Retina (tissue), 1 donor: ENCODE results near the gene CASP2.
"Not testable (repeated sequence)": the region's sequence is repeated elsewhere in the genome, so short reads cannot be mapped to it uniquely, and the experiment has no call there.

Experiments
- DNase-seq: peaks from one replicate; pipeline ENCODE4 v3.0.0-alpha.2; 2016

Gene CASP2

DNA sequence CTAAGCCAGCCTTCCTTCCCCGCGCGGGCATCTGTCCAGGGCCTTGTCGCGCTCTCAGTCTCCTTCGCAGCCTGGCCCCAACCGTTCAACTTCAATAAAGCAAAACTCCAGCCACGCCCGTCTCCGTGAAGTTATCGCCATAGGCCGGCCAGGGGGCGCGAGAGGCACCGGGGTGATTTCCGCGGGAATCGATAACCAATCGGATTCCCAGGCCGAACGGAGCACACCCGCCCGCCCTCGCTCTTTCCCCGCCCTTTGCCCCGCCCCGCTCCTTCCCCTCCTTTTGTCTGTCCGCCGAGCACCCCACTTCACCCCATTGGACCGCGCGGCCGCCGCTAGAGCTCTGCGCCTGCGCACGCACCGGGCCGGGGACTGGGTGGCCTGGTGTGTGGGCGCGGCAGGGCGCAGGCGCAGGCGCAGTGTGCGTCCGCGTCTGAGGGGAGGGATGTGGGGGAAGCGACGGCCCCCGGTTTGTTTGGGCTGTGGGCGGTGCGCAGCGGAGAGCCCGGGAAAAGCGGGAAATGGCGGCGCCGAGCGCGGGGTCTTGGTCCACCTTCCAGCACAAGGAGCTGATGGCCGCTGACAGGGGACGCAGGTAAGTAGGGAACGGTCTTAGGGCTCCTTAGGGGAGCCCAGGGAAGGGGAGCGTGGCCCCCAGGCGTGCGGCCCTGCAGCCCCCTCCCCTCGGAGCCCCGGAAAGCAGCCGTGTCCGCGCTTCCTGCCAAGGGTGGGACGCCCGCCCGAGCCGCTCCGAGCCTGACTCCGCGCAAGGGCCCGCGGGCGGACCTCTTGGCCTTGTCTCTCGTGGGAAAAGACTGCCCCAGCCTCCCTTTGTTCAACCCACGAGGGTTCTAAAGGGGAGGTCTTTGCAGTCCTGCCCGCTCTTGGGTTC is at the start of gene CASP2:
Gene CASP2, plus strand, starts transcription at position 417 of the 892 bp plus-strand sequence. Its CDS starts 105 bp downstream, at position 522.
- DNase-seq, result peak; percentile 98

DNA sequence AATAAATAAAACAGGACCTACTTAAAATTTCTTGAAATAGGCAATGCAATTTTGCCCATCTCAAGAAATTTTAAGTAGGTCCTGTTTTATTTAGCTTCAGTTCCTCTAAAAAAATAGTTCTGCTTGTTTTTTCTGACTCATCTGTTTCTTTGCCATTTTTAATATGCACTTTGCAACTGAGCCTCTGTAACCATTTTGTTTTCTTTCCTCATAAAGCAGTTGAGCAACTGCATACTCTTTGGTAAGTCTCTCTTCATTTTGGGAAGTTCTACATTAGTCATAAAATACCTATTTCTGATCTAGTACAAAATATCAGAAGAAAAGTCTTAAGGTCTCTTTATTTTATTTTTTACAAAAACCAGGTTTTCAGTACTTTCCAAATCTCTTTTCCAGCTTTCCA is 48.3 kb upstream of the CASP2 start:
- no peak for DNase-seq

DNA sequence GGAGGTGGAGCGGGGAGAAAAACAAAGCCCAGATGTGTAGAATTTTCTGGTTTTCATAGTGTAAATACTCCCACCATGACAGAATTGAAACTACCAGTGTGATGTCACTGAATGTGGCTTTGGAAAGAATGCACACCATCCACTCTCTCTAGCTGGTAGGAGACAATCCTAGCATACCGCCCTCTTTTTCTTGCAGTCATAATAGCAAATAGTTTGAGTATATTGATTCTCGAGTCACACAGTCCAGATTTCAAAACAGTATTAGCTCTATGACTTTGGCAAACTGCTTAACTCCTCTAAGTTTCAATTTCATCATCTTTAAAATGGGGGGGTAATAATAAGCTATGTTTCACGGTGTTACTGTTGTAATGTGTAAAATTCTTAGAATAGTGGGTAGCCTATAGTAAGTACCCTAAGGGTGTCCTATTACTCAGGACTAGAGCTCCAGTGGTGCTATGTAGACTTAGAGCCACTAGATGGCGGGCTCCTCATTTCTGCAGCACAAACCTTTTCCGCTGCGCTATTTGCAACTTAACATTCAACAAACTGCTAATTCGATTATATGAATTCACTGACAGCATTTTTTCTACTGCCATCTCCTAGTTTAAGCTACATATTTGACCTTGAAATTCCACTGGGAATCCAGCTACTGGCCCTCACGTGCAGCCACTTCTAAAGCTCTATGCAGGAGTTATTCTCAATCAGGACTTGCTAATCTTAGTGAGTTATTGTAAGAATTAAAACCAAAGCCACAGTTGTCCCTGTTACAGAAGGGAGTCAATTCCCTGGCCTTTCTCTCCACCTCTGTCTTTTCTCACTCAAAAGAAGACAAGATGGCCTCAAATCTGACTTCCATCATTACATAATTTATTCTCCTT is 47.6 kb upstream of the CASP2 start:
- peak; percentile 69 for DNase-seq

DNA sequence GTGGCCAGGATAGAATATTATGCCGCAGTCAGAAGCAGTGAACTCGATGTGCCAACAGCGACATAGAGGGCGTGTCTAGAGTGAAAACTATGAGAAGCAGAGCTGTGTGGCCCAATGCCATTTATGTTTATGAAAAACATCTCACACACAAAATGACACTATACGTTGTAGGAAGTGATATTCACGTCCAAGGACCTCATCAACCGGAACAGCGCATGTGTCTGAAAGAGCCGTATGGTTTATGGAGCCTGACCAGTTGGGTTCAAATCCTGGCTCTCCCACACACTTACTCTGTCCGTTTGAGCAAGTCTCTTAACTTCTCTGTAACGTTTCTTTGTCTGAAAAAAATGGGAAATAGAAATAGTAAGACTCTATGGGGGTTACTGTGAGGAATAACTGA is 45.8 kb upstream of the CASP2 start:
- DNase-seq, result no peak

DNA sequence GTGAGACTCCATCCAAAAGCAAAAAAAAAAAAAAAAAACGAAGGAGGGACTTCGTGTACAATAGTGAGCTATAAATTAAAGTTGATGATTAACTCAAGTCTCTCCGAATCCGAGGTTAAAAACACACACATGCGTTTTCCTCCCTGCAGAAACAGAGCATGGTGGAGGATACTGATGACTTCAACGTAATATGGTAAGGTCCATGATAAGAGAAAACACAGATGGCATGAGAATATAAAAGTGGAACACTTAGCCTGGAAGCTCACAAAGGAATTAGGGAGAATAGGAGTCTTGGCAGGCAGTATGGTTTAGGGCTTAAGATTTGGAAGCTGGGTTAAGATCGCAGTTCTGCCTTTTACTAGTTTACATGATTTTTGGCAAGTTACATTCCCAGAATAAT is 45.0 kb upstream of the CASP2 start:
- no peak for DNase-seq

DNA sequence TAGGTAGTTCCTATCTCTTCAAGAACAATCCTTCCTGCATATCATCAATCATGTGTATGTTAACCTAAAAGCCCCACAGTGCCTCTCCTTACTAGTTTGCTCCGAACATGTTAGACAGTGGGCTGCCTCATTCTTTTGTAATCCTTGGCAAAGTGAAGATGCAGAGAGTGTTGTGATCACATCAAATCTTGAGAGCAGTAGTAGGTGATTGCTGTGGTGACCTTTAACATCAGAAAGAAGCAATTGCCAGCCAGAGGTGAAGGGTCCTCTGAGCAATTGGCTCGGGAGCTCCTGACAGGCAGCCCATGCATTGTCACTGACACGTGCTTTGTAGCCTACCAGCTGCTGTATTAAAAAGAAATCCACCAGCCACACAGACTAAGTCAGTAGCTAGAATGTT is 44.5 kb upstream of the CASP2 start:
- DNase-seq, result peak; percentile 37

DNA sequence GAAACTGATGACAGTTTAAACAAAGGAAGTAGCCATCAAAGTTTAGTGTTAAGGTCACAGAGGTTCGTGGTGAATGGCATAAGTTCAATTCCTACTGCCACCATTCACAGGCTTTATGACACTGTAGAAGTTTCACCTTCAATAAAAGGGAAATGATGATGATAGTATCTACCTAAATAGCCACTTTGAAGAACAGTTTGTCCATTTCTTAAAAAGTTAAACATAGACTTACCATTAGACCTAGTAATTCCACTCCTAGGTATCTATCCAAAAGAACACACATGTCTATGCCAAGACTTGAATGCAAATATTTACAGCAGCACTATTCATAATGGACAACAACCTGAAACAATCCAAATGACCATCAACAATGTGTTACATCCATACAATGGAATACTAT is 43.8 kb upstream of the CASP2 start:
- no peak for DNase-seq

DNA sequence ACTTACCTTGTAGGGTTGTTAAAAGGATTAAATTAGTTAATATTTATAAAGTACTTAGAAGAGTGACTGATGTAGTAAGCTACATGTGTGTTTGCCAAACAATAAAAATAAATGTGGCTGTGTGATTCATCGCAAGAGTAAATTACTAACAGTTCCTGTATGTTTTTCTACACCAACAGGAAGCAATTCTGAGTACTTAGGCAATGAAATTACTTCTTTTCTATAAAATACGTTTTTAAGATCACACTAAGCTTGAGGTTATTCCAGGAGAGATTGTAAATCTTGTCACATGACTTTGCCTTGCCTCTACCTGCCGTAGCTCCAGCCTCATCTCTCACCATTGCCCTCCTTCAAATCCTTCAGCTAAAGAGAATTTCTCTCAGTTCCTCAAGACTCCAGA is 43.0 kb upstream of the CASP2 start:
- no peak for DNase-seq

DNA sequence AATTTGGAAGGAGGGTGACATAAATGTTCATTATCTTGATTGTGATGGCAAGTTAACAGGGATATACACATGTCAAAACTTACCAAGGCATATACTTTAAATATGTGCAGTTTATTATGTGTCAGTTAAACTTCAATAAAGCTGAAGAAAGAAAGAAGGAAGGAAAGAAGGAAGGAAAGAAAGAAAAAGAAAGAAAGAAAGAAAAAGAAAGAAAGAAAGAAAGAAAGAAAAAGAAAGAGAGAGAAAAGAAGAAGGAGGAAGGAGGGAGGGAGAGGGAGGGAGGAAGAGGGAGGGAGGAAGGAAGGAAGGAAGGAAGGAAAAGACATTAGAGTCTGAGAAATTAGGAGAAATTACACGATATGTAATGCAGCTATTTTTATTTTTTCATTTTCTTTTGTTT is 40.8 kb upstream of the CASP2 start:
- DNase-seq, result no peak

DNA sequence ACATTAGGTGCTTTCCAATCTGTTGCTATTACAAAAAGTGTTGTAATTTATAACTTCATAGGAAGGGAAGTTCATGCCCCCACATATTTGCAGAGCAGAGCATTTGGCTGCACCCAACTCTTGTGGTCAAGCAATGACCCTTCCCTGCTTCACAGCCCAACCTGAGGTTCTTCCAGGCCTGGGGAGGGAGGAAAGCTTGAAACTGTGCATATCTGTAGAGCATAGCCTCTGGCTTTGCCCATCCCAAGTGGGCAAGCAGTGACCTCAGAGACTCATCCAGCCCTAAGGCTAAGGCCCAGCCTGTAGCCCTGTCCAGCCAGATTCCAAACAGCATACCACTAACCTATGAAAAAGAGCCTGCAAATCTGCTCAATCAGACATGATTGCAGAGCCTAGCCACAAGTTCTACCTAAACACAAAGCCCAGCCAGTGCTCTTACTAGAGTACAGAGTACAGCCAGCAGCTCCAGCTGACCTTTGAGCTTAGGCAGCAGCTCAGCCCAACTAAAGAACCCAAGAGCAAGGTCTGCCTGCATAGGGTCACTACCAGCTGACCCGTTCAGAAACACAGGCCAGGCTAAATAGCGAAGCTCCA is 39.3 kb upstream of the CASP2 start:
- DNase-seq, result no peak

DNA sequence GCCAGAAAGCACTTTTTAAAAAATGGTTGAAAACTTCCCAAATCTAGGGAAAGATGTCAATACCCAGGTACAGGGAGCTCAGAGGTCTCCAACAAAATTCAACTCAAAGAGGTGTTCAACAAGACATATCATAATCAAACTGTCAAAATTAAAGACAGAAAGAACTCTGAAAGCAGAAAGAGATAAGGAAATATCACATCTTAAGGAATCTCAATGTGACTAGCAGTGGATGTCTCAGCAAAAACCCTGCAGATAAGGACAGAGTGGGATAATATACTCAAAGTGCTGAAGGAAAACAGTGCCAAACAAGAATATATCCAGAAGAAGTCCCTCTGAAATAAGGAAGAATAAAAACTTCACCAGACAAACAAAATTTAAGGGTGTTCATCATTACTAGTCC is 38.0 kb upstream of the CASP2 start:
- no peak for DNase-seq

DNA sequence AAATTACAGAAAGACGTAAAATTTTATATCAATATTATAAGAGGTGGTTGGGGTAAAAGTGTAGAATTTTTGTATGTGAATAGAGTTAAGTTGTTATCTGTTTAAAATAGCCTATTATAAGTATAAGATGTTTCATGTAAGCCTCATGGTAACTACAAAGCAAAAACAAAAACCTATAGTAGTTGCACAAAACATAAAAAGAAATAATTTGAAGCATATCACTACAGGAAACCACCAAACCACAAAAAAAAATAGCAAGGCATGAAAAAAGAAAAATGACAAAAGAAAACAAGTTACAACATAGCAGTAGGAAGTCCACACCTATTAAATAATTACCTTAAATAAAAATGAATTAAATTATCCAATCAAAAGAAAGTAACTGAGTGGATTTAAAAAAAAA is 37.3 kb upstream of the CASP2 start:
- no peak for DNase-seq

DNA sequence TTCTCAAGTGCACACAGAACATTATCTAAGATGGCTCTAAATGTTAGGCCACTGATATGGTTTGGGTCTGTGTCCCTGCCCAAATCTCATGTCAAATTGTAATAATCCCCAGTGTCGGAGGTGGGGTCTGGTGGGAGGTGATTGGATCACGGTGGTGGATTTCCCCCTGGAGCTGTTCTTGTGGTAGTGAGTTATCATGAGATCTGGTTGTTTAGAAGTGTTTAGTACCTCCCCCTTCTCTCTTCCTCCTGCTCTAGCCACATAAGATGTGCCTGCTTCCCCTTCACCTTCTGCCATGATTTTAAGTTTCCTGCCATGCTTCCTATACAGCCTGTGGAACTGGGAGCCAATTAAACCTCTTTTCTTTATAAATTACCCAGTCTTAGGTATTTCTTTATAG is 36.1 kb upstream of the CASP2 start:
- no peak for DNase-seq

DNA sequence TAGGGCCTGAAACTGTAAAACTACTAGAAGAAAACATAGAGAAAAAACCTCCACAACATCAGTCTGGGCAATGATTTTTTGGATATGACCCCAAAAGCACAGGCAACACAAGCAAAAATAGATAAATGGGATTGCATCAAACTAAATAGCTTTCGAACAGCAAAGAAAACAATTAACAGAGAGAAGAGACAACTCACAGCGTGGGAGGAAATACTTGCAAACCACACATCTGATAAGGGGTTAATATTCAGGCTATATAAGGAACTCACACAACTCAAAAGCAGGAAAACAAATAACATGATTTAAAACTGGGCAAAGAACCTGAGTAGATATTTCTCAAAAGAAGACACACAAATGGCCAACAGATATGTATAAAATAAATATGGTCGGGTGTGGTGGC is 32.6 kb upstream of the CASP2 start:
- DNase-seq, result no peak

DNA sequence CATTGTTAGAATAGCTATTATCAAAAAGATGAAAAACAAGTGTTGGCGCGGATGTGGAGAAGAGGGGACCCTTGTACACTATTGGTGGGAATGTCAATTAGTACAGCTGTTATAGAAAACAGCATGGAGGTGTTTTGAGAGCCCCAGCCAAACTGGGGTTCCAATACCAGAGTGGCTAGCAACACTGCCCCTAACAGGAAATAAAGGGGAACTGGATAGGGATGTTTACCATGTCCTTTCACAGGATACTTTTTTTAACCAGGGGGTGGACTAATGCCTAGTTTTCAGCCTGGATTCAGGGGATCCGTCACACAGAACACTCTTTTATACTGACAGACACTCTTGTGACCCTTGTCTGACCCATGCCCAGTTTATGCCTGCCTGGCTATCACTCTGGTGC is 31.8 kb upstream of the CASP2 start:
- DNase-seq, result no peak

DNA sequence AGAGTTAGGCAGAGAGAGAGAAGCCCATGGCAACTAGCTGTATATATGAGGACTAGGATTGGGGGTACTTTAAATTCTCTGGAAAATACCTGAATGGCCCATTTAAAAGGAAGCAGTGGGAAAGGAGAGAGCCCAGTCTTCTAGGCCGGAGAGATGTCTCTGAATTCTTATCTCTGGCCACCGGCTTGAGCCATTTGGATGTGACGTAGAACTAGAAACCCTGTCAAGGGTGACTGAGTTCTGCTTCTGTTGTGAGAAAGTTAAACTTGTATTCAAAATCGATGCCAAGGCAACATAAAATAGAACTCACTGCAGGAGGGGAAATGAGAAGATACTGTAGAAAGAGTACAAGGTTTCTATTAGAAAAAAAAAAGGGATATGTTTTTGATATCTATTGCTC is 31.2 kb upstream of the CASP2 start:
- DNase-seq, result no peak

DNA sequence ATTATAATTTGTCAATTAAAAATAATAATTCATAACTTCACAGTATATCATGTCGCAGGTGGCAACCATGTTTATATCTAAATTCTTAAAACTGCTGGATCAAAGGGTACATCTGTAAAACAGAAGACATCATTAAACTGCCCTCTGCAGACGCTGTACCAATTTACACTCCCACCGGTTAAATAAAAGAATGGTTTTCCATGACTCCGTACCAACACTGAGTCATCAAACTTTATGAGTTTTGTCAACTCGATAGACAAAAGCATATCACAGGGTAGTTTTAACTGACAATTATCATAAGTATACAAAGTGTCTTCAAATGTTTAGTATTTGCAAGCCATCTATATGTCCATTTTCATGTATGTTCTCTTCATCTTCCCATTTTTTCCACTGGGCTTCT is 30.6 kb upstream of the CASP2 start:
- no peak for DNase-seq

DNA sequence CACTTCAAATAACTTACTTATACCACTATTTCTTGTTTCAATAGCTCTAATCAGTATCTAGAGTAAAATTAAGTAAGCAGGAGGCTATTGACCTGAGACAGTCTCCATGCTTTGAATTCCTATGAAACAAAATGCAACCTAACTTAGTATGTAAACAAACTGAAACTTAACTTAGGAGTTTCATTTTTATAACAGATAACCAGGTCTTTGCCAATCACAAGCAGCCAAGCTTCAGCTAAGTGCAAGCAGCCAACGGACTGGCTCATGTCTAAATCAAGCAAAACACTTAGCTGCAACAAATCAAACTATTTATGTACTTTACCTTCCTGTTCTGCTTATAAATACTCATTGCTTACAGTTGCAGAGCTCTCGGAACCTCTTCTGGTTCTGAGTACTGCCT is 29.3 kb upstream of the CASP2 start:
- DNase-seq, result no peak

DNA sequence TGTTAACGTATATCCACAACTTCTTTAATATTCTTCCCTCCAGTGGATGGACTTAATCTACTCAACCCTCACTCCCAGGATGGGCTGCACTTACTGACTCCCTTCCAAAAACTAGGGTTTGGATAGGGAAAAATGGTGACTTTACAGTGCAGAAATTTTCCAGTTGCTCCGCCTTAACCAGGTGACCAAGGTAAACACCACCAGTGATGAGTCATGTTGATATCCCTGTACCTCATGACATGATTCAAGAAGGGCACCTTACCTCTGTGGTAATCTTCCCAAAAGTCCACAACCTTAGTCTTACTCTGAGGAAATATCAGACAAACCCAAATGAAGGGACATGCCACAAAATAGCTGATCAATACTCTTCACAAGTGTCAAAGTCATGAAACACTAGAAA is 28.4 kb upstream of the CASP2 start:
- no peak for DNase-seq

DNA sequence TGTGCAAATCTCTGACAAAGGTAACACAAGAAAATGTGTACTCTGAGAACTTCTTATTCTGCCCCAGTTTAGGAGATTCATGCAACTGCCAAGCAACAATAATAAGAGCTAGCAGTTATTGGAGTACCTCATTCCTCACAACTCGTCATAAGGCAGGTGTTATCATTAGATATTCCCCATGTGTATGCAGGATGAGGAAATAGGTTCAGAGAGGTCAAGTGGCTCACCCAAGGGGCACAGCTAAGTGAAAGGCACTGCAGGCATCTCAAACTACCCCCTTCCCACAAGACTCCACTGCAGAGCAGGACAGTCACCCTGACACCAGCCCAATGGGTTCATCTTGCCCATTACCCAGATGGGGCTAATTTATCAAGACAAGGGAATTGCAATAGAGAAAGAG is 26.2 kb upstream of the CASP2 start:
- DNase-seq, result no peak

DNA sequence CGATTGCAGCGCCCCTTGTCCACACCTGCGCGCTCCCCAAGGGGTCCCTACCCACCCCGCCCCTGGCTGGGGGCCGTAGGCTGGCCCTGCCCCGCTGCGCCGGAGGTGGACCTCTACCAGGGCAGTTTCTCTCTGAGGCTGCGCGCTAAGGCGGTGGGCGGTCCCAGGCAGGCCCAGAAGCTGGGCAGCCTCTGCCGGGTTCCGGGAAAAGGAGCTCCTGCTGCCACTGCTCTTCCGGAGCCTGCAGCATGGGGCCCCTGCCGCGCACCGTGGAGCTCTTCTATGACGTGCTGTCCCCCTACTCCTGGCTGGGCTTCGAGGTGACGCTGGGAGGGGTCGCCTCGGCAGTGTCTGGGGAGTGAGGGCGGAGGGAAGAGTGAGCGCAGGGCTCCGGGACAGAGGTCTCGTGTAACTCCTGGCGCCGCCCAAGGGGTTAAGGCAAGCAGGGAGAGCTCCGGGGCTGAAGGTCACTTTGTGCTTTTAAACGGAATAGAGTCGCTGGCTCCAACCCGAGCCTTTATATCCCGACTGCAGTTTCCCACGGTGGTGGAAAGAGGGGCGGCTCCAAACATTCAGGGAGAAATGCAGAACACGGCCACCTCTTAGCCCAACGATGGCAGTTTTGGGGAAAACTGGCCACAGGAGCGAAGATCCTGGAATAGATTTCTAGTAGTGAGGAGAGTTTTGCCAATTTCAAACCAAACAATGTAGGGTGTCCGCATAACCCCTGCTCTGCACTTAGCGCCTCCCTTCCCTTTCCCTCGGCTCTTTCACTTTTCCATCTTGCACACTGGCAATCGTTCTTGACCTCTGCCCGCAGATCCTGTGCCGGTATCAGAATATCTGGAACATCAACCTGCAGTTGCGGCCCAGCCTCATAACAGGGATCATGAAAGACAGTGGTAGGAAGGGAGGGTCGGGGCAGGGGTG is 24.6 kb upstream of the CASP2 start, which contains the start of gene GSTK1:
Gene GSTK1, plus strand, starts transcription at position 176 of the 930 bp plus-strand sequence. Its CDS starts 73 bp downstream, at position 249.
- DNase-seq, result peak; percentile 86

DNA sequence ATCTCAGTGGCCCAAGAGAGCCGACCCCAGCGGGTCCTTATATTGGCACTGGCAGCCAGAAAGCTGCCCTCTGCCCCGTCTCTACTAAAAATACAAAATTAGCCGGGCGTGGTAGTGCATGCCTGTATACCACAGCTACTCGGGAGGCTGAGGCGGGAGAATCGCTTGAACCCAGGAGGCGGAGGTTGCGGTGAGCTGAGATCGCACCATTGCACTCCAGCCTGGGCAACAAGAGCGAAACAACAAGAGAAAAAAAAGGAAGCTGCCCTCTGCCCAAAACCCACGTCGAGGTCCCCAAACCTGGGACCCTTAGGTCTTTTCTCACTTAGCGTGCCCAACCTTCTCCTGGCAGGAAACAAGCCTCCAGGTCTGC is 24.0 kb upstream of the CASP2 start:
- not testable (repeated sequence) for DNase-seq
